Germinal center (tissue), 1 donor: Measurements from ENCODE around the gene PRR13.

Experiments used
- DNase-seq: peaks from one replicate; pipeline ENCODE4 v3.0.0; 2012; ENCODE audit warnings: mixed read lengths, low spot score

Gene PRR13

DNA sequence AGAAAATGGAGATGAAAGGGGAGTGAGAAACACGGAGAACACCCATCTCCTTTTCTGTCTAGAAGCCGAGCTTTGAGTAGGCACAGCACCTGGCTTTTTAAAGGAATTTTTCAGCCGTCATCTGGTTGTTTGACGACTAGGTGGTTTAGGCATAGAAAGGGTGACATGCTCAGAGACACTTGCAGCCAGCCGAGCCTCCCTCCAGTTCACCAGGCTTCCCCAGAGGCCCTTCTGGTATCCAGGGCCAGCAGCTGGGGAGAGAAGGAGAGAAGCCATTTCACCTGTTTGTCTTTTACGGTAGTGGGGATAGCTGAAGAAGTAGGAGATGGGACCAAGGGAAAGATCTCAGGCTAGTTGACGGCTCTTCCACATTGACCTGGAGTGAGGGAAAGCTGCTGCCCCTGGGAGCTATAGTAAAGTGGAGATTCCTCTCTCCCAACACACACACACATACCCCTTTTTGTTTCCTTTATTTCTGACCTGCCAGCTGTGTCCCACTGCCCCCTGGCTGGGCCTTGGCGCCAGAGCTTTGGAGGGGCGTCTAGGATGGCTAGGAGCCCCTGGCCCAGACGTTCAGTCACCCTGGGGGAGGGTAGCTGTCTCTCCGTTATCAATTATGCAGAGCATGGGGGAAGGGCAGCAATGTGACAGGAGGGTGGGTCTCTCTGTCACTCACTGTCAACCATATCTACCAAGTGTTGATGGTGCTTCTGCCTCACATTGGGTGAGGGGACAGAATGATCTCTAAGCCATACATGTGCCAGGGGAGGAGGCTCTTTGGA, 52.3 kb downstream of the PRR13 start:
- DNase-seq, result no peak
